Cardiac muscle cell (in vitro differentiated cells and primary cell): ENCODE measurements around the gene DEFB131B. TPM values are rescaled to one million over a fixed set of nuclear protein-coding genes. Genes with fewer than 3 reads are reported as not detected.
"Not testable (repeated sequence)": the region's sequence is repeated elsewhere in the genome, so short reads cannot be mapped to it uniquely, and the experiment has no call there.

Experiments used
- DNase-seq, 2 donors: peaks; one replicate each; pipeline versions ENCODE4 v3.0.0 to v3.0.0-alpha.2; 2010 to 2017; ENCODE audit warnings: low read depth in 1 of 2, low spot score in 1 of 2
- H3K27ac ChIP-seq: fragments of 200-600 bp; sonication (generic); 2 replicates; pipeline ENCODE4 v1.5.1; 2016
- H3K27me3 ChIP-seq: fragments of 200-600 bp; sonication (generic); 2 replicates; pipeline ENCODE4 v1.6.0; 2016; ENCODE audit warnings: control low read depth
- H3K36me3 ChIP-seq: fragments of 200-600 bp; sonication (generic); 2 replicates; pipeline ENCODE4 v1.5.1; 2016; ENCODE audit warnings: control low read depth
- H3K4me1 ChIP-seq: fragments of 200-600 bp; sonication (generic); 2 replicates; pipeline ENCODE4 v1.8.1; 2017; ENCODE audit warnings: low read depth, mild to moderate bottlenecking, mixed run types
- H3K4me3 ChIP-seq: fragments of 200-600 bp; sonication (generic); 2 replicates; pipeline ENCODE4 v1.5.1; 2016; ENCODE audit warnings: mild to moderate bottlenecking
- H3K9me3 ChIP-seq: fragments of 200-600 bp; sonication (generic); 2 replicates; pipeline ENCODE4 v1.5.1; 2017; ENCODE audit warnings: low read depth, mild to moderate bottlenecking, control low read depth
- CTCF ChIP-seq: IDR thresholded peaks from 2 replicates; pipeline ENCODE4 v1.5.1; 2012; ENCODE audit warnings: low read depth, mild to moderate bottlenecking, low read length
- polyA plus RNA-seq: library from polyadenylated mRNA; unstranded; fragments of >200 nt; fragmentation: Nextera tagmentation; extraction: Ambion mirVana; gene quantifications from 2 replicates; pipeline ENCODE4 v1.2.1, GENCODE V29; 2016
- total RNA-seq: library from RNA; depleted of rRNA; stranded (reverse); fragments of >200 nt; gene quantifications from 2 replicates; pipeline ENCODE4 v1.2.3, GENCODE V29; 2016

Gene DEFB131B
- total and polyA plus RNA-seq, 2 experiments from 2014 or later = not detected

DNA sequence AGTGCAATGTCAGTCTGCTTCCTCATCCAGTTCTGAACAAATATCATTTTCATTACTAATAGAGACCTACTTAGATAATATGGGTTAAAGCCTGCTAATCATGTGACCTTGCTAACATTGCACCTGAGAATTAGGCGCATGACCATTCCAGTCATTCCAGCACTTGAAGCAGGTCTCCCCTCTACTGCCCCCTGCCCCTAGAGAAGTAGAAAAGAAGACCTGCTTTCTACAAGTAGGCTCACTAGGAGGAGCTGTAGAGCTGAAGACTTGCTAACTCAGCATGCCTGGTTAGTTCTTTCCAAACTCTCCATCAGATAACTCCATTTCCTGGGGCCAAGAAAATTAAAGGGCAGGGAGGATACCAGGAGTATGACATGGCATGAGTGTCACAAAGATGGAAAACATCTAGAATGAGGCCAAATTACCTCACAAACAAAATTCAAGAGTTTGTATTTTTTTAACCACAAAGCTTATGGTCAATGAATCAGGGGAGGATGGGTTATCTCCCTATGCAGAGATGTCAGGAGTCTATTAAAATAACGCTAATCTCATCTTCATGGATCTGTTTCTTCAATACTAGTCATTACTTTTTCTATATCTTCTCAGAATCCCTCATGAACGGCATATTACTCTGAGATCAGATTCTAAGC, 14.2 kb upstream of the DEFB131B start:
- not testable (repeated sequence) for H3K27ac ChIP-seq, H3K9me3 ChIP-seq, H3K4me1 ChIP-seq, H3K4me3 ChIP-seq, H3K36me3 ChIP-seq, H3K27me3 ChIP-seq
- TF ChIP-seq CTCF = peak; percentile 69
- peak; percentile 71 to 77 for DNase-seq

GRCh38 chr11:71867209-71867608, 11.0 kb upstream of the DEFB131B start:
- not testable (repeated sequence) for H3K36me3 ChIP-seq, H3K4me3 ChIP-seq, H3K9me3 ChIP-seq, H3K27me3 ChIP-seq, H3K4me1 ChIP-seq, DNase-seq, H3K27ac ChIP-seq

DNA sequence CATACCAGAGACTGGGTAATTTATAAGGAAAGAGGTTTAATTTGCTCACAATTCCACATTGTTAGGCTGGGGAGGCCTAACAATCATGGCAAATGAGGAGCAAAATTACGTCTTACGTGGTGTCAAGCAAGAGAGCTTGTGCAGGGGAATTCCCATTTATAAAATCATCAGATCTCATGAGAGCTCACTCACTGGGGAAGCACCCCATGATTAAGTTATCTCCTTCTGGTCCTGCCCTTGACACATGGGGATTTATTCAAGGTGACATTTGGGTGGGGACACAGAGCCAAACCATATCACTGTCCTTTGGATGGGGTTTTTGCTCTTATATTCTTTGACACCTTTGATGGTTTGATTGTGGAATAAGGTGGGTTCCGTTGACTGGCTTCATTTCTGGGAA, 8.3 kb upstream of the DEFB131B start:
- not testable (repeated sequence) for H3K36me3 ChIP-seq, H3K4me3 ChIP-seq, DNase-seq, H3K27me3 ChIP-seq, H3K27ac ChIP-seq, H3K9me3 ChIP-seq, H3K4me1 ChIP-seq

DNA sequence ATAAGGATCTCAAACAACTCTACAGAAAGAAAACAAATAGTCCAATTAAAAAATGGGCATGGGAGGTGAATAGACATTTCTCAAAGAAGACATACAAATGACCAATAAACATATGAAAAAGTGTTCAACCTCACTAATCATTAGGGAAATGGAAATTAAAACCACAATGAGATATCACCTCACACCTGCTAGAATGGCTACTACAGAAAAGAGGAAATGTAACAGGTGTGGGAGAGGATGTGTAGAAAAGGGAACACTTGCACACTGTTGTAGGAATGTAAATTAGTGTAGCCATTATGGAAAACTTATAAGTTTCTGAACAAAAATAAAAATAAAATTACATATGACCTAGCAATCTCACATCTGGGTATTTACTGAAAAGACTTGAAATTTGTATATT, 7.6 kb upstream of the DEFB131B start:
- not testable (repeated sequence) for H3K36me3 ChIP-seq, DNase-seq, H3K27me3 ChIP-seq, H3K4me1 ChIP-seq, H3K27ac ChIP-seq, H3K9me3 ChIP-seq, H3K4me3 ChIP-seq

GRCh38 chr11:71876262-71876661, 2.0 kb upstream of the DEFB131B start:
- not testable (repeated sequence) for H3K4me1 ChIP-seq, H3K27ac ChIP-seq, H3K4me3 ChIP-seq, H3K9me3 ChIP-seq, H3K27me3 ChIP-seq, H3K36me3 ChIP-seq
- peak in 1 of 2 donors; percentile 6 for DNase-seq

- H3K27me3 ChIP-seq, H3K27ac ChIP-seq, DNase-seq, H3K4me1 ChIP-seq, H3K36me3 ChIP-seq, H3K9me3 ChIP-seq, H3K4me3 ChIP-seq: not testable (repeated sequence)
Measured at GRCh38 chr11:71885806-71886205, 7.6 kb downstream of the DEFB131B start.

DNA sequence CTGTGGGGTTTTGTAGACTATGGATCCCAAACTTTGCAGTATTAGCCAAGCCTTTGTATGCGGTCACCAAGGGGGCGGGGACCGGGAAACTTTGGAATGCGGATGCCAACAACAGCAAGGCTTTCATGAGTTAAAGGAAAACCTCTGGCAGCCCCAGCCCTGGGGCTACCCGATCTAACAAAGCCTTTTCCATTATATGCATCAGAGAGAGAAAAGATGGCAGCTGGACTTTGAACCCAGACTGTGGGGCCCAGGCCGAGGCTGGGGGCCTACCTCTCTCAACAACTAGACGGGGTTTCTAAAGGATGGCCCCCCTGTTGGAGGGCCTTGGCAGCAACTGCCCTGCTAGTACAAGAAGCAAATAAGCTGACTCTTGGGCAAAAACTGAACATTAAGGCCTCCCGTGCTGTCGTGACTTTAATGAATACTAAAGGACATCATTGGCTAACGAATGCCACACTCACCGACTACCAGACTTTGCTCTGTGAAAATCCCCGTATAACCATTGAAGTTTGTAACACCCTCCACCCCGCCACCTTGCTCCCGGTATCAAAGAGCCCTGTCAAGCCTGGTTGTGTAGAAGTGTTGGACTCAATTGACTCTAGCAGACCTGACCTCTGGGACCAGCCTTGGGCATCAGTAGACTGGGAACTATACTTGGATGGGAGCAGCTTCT, 10.2 kb downstream of the DEFB131B start:
- H3K4me3 ChIP-seq, H3K27me3 ChIP-seq, H3K4me1 ChIP-seq, H3K9me3 ChIP-seq, H3K27ac ChIP-seq, DNase-seq, H3K36me3 ChIP-seq: not testable (repeated sequence)

GRCh38 chr11:71889181-71889872, 11.1 kb downstream of the DEFB131B start:
- H3K9me3 ChIP-seq, DNase-seq, H3K36me3 ChIP-seq, H3K27ac ChIP-seq, H3K4me1 ChIP-seq, H3K27me3 ChIP-seq, H3K4me3 ChIP-seq: not testable (repeated sequence)

DNA sequence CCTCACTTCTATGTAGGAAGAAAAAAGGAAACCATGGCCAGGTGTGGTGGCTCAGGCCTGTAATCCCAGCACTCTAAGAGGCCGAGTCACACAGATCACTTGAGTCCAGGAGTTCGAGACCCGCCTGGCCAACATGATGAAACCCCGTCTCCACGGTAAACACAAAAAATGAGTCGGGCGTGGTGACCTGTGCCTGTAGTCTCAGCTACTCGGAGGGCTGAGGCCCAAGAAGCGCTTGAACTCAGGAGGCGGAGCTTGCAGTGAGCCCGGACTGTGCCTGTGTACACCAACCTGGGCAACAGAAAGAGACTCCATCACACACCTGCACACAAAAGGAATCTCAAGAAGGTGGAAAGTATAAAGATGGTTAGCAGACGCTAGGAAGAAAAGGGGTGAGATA, 17.7 kb downstream of the DEFB131B start:
- Histone ChIP-seq H3K36me3 (no peaks in the 10 kb centered on the region), H3K27ac (no peak overlapping the region), H3K4me1 (no peaks in the 10 kb centered on the region), H3K9me3 (no peaks in the 10 kb centered on the region), H3K4me3 (no peak overlapping the region), H3K27me3 (no peaks in the 10 kb centered on the region)
- no peak for TF ChIP-seq CTCF
- DNase-seq = no peak

- H3K4me3 ChIP-seq, H3K27me3 ChIP-seq, H3K36me3 ChIP-seq, H3K27ac ChIP-seq, H3K9me3 ChIP-seq, H3K4me1 ChIP-seq: not testable (repeated sequence)
- peak in 1 of 2 donors; percentile 13 for DNase-seq
Measured at GRCh38 chr11:71901137-71901536, 22.9 kb downstream of the DEFB131B start.
